SK-N-MC (cell line): ENCODE results near the gene CD83.

Experiments used
- EZH2 ChIP-seq: fragments of 200-600 bp; sonication (generic); IDR thresholded peaks from one replicate; pipeline ENCODE4 v1.6.1; 2017; ENCODE audit warnings: antibody characterized with exemption
- POLR2AphosphoS5 ChIP-seq: IDR thresholded peaks from 2 replicates; pipeline ENCODE4 v1.6.1; 2012; ENCODE audit warnings: mild to moderate bottlenecking, low read depth, low read length, borderline replicate concordance

- TF ChIP-seq POLR2AphosphoS5, result no peak
- no peak for TF ChIP-seq EZH2
Measured at GRCh38 chr6:14102383-14102782, 15.2 kb upstream of the CD83 start.
